Skeletal muscle tissue (tissue), 4 donors: ENCODE measurements around the gene DNAI4. TPM values are rescaled to one million over a fixed set of nuclear protein-coding genes. Genes with fewer than 3 reads are reported as not detected.
"Not testable (repeated sequence)": the region's sequence is repeated elsewhere in the genome, so short reads cannot be mapped to it uniquely, and the experiment has no call there.

Experiments
- H3K27ac ChIP-seq: one replicate; pipeline ENCODE4 v1.7.0; 2013; ENCODE audit warnings: mild to moderate bottlenecking, low read depth, low read length, inconsistent platforms
- H3K27me3 ChIP-seq, 3 donors: one replicate each; pipeline ENCODE4 v1.7.0; 2013; ENCODE audit warnings: low read length in 3 of 3; ENCODE audit not compliant: control insufficient read depth in 3 of 3, insufficient read depth in 3 of 3
- H3K36me3 ChIP-seq, 3 donors: one replicate each; pipeline ENCODE4 v1.7.0; 2013; ENCODE audit warnings: low read length in 3 of 3; ENCODE audit not compliant: control insufficient read depth in 3 of 3, insufficient read depth in 3 of 3
- H3K4me1 ChIP-seq, 3 donors: one replicate each; pipeline ENCODE4 v1.7.0; 2013; ENCODE audit warnings: low read length in 3 of 3, mild to moderate bottlenecking in 3 of 3; ENCODE audit not compliant: control insufficient read depth in 3 of 3, insufficient read depth in 3 of 3
- H3K4me3 ChIP-seq, 3 donors: one replicate each; pipeline ENCODE4 v1.7.0; 2013; ENCODE audit warnings: low read length in 3 of 3
- H3K9ac ChIP-seq, 3 donors: one replicate each; pipeline ENCODE4 v1.7.0; 2013; ENCODE audit warnings: low read length in 3 of 3, mild to moderate bottlenecking in 3 of 3, moderate library complexity in 2 of 3, low read depth in 1 of 3
- H3K9me3 ChIP-seq, 3 donors: one replicate each; pipeline ENCODE4 v1.7.0; 2013; ENCODE audit warnings: low read length in 3 of 3; ENCODE audit not compliant: control insufficient read depth in 3 of 3
- total RNA-seq: library from RNA; depleted of rRNA; stranded (reverse); fragments of >200 nt; gene quantifications from one replicate; pipeline ENCODE4 v1.2.3, GENCODE V29; 2014
- donor health status: Osteomylitis.

The DNAI4 gene
- total RNA-seq, 1 donor from 2014 or later = 12.5 TPM

DNA sequence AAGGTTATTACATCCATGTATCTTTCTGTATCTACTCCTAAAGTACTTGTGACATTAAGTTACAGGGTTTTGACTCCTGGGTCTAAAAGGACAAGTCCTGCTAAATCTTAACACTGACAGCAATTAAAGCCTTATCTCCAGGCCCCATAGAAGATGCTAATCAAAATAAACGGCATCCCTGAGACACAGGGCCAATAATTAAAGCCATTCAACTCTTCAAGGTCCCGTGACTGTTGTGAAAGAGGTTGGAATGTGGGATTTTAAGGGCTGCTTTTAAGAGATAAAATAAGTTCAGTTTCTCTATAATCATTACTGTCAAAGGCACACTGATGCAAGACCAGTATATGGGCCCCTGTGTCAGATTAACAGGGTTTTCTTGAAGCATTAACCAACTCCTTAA lies 8.3 kb downstream of the DNAI4 start:
- Histone ChIP-seq H3K27ac (no peak overlapping the region), H3K4me1 (no peaks in the 10 kb centered on the region), H3K36me3 (peaks cover 0 to 2% (median 0%) of the 10 kb centered on the region in 3 donors), H3K9me3 (no peaks in the 10 kb centered on the region), H3K4me3 (no peak overlapping the region), H3K9ac (no peak overlapping the region), H3K27me3 (no peaks in the 10 kb centered on the region)

DNA sequence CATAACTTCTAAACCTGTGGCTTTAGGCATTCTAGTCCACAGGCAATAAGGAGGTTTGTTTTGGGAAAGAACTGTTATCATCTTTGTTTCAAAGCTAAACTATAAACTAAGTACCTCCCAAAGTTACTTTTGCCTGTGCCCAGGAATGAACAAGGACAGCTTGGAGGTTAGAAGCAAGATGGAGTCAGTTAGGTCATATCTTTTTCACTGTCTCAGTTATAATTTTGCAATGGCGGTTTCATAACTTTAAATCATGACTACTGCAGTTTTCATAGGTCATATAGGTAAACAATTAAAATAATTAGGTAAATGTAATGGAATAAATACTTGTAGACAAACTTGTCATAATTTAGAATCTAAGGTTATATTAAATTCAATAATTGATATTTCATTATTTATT lies 9.5 kb downstream of the DNAI4 start:
- not testable (repeated sequence) for H3K36me3 ChIP-seq

DNA sequence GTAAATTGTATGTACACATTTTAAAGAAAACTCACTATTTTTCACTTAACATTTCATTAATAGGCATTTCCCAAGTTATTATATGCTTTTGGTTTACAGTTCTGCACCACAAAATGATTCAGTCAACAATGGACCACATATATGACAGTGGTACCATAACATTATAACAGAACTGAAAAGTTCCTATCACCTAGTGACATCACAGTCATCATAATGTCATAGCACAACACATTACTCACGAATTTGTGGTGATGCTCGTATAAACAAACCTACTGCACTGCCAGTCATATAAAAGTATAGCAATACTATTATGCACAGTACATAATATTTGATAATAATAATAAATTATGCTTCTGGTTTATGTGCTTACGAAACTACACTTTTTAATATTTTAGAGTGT lies 30.9 kb downstream of the DNAI4 start:
- Histone ChIP-seq H3K9me3 (no peaks in the 10 kb centered on the region), H3K27me3 (no peaks in the 10 kb centered on the region), H3K4me3 (no peak overlapping the region), H3K27ac (no peak overlapping the region), H3K9ac (no peak overlapping the region), H3K4me1 (no peaks in the 10 kb centered on the region), H3K36me3 (no peaks in the 10 kb centered on the region)

More for the DNA sequence above, 9.5 kb downstream of the DNAI4 start:
- H3K27me3 ChIP-seq, H3K9me3 ChIP-seq, H3K4me1 ChIP-seq, H3K27ac ChIP-seq, H3K4me3 ChIP-seq, H3K9ac ChIP-seq: not testable (repeated sequence)

DNA sequence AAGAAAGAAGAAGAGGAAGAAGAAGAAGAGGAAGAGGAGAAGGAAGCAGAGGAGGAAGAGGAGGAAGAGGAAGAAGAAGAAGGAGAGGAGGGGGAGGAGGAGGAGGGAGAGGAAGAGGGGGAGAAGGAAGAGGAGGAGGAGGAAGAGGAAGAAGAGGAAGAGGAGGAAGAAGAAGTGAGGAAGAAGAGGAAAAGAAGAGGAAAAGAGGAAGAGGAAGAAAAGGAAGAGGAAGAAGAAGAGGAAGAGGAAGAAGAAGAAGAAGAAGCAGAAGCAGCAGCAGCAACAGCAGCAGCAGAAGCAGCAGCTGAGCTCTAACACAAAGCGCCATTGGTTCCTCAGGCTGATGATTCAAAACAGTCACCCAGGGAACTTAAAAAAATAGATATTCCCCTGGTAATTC lies 34.0 kb downstream of the DNAI4 start:
- Histone ChIP-seq H3K4me3 (no peak overlapping the region), H3K27ac (no peak overlapping the region), H3K9me3 (no peaks in the 10 kb centered on the region), H3K4me1 (no peaks in the 10 kb centered on the region), H3K27me3 (no peaks in the 10 kb centered on the region), H3K36me3 (no peaks in the 10 kb centered on the region), H3K9ac (no peak overlapping the region)

DNA sequence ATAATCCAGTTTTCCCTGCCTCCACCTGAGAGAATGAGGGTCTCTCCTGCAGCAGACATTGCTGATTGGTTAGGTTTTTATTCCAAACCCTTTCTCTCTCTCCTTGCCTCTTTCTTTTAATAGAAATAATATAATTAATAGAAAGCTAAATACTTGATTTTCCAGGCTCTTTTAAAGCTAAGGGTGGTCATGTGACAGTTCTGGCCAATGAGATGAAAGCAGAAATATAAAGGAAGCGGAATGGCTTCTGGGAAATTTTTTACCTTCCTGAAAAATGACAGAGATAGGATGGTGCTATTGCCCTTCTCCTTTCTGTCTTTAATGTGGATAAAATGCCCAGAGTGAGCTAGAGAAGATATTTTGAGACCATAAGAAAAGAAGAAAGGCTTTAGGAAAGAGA lies 35.6 kb downstream of the DNAI4 start:
- no peaks in the 10 kb centered on the region for H3K27me3 ChIP-seq
- H3K9ac ChIP-seq = no peak overlapping the region
- no peaks in the 10 kb centered on the region for H3K36me3 ChIP-seq
- H3K9me3 ChIP-seq = no peaks in the 10 kb centered on the region
- H3K27ac ChIP-seq = no peak overlapping the region
- H3K4me3 ChIP-seq = no peak overlapping the region
- no peaks in the 10 kb centered on the region for H3K4me1 ChIP-seq

DNA sequence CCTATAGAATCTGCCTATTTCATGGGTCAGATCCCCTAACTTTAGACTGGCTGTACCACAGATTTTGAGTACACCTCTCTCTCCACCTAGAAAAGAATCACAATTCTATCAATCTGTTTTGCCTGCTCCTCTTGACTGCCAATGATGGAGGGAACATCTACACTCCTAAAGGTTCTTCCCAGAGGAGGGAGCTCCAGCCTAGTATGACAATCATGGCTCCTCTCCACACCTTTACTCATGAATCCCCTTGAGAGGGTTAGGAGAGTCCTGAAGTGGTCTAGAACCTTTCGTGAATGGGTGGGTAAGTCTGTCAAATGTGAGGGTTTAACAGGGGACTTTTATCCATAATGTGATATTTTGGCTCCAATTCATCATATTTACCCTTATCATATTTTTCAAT lies 48.0 kb downstream of the DNAI4 start:
- Histone ChIP-seq H3K36me3 (no peaks in the 10 kb centered on the region), H3K27me3 (no peaks in the 10 kb centered on the region), H3K9ac (no peak overlapping the region), H3K4me1 (no peaks in the 10 kb centered on the region), H3K27ac (no peak overlapping the region), H3K9me3 (peaks cover 0 to 3% (median 0%) of the 10 kb centered on the region in 3 donors), H3K4me3 (no peak overlapping the region)

DNA sequence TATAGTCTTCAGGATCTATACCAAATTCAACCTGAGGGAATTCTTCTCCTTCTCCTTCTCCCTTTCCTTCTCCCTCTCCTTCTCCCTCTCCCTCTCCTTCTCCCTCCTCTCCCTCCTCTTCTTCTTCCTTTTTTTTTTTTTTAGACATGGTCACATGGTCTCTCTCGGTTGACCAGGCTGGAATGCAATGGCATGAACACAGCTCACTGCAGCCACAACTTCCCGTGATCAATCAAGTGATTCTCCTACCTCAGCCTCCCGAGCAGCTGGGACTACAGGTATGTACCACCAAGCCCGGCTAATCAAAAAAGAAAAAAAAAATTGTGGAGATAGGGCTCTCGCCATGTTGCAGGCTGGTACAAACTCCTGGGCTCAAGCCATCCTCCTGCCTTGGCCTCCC lies 51.5 kb downstream of the DNAI4 start:
- Histone ChIP-seq H3K4me3 (no peak overlapping the region), H3K27me3 (no peaks in the 10 kb centered on the region), H3K27ac (no peak overlapping the region), H3K4me1 (no peaks in the 10 kb centered on the region), H3K9ac (no peak overlapping the region), H3K36me3 (no peaks in the 10 kb centered on the region), H3K9me3 (no peaks in the 10 kb centered on the region)

DNA sequence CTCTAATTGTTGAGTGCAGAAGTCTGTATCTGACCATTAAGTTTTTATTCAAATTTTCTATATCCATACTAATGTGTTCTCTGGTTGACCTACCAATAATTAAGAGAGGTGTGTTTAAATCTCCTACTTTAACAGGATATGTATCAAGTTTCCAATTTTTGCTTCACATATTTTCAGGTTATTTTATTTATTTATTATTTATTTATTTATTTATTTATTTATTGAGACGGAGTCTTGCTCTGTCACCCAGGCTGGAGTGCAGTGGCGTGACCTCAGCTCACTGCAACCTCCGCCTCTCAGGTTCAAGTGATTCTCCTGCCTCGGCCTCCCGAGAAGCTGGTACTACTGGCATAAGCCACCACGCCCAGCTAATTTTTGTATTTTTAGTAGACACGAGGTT lies 52.6 kb downstream of the DNAI4 start:
- not testable (repeated sequence) for H3K4me1 ChIP-seq, H3K27me3 ChIP-seq, H3K9me3 ChIP-seq, H3K36me3 ChIP-seq, H3K9ac ChIP-seq, H3K27ac ChIP-seq, H3K4me3 ChIP-seq

DNA sequence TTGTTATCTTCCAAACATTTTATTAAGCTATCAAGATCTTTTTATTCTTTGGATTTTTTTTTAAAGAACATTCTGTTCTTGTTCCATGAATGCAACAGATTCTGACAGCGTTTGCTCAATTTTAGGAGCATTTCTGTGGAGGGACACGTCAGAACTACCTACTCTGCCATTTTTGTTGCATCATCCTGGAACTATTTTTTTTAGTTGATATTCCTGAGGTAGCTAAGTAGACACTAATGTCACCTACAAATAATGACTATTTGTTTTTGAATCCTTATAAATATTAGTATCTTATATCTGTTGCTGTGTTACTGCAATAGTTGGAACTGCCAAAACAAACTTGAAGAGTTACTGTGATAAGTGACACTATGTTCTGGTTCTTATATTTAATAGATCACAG lies 57.2 kb downstream of the DNAI4 start:
- Histone ChIP-seq H3K36me3 (no peaks in the 10 kb centered on the region), H3K27me3 (no peaks in the 10 kb centered on the region), H3K4me1 (no peaks in the 10 kb centered on the region), H3K4me3 (no peak overlapping the region), H3K27ac (no peak overlapping the region), H3K9me3 (no peaks in the 10 kb centered on the region), H3K9ac (no peak overlapping the region)

DNA sequence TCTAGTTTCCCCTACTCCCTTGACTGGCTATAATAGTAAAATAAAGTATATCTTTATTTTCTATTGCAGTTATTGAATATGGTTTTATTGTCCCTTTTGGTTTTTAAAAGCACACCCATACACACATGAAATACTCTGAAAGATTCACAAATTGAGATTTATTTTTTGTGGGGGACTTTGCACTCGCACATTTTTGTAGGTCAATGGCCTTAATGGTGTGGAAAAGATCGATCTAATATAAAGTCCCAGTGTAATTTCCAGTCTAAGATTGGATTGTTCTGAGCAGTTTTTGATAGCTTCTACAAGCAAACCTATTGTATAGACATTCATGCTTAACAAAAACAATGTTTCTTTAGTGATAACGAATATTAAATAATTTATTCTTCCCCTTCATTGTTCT lies 64.1 kb downstream of the DNAI4 start:
- Histone ChIP-seq H3K4me1 (no peaks in the 10 kb centered on the region), H3K9me3 (no peaks in the 10 kb centered on the region), H3K4me3 (no peak overlapping the region), H3K9ac (no peak overlapping the region), H3K27me3 (no peaks in the 10 kb centered on the region), H3K36me3 (no peaks in the 10 kb centered on the region), H3K27ac (no peak overlapping the region)

DNA sequence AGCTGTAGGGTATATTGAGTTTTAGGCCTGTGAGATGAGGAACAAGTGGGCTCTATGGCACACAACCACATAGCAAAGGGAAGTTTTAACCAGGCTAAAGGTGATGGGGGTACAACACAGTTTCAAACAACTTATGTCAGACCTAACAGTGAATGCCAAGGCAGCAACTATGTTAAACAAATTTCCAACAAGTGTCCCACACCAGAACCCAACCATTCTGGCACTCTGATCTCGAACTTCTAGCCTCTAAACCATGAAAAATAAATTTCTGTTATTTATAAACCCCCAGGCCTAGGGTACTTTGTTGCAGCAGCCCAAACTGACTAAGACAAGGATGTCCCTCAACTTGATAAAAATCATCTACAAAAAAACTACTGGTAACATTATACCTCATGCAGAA lies 71.3 kb downstream of the DNAI4 start:
- no peak overlapping the region for H3K9ac ChIP-seq

More for the DNA sequence above, 71.3 kb downstream of the DNAI4 start:
- Histone ChIP-seq H3K27me3 (no peaks in the 10 kb centered on the region), H3K4me3 (no peak overlapping the region), H3K4me1 (no peaks in the 10 kb centered on the region), H3K9me3 (no peaks in the 10 kb centered on the region), H3K27ac (no peak overlapping the region), H3K36me3 (no peaks in the 10 kb centered on the region)
